ENCODE measurements around the gene PLAU. TPM values are rescaled to one million over a fixed set of nuclear protein-coding genes. Genes with fewer than 3 reads are reported as not detected.

The PLAU gene
- total RNA-seq, 6 experiments from 2014 or later, result 14.0 to 25.5 (median 24.0) TPM

GRCh38 chr10:73905256-73906020 lies 5.5 kb upstream of the PLAU start:
- H3K27ac Mint-ChIP-seq, result peak overlapping the region; percentile 98
- DNase-seq, result no peak
- no peaks in the 10 kb centered on the region for H3K9me3 Mint-ChIP-seq
- no peaks in the 10 kb centered on the region for H3K27me3 Mint-ChIP-seq (ENCODE audit: insufficient read depth)
- no peaks in the 10 kb centered on the region for H3K36me3 Mint-ChIP-seq (ENCODE audit: low read depth)
- peaks cover 65% of the 10 kb centered on the region for H3K4me1 Mint-ChIP-seq (ENCODE audit: low read depth)
- no peak overlapping the region; the same call in 1 of the 2 replicates for H3K4me3 Mint-ChIP-seq
- no peak for TF ChIP-seq CTCF (IDR thresholded peaks at IDR 0.05)

- Mint-ChIP-seq H3K27me3 (ENCODE audit: insufficient read depth) (no peaks in the 10 kb centered on the region; the same call in 1 of the 2 replicates), H3K4me3 (peak overlapping the region; percentile 70), H3K36me3 (ENCODE audit: low read depth) (no peaks in the 10 kb centered on the region), H3K27ac (peak overlapping the region; percentile 98), H3K4me1 (ENCODE audit: low read depth) (peaks cover 72% of the 10 kb centered on the region), H3K9me3 (no peaks in the 10 kb centered on the region)
- peak; percentile 97 for DNase-seq
- TF ChIP-seq CTCF (IDR thresholded peaks at IDR 0.05), result no peak
These were observed 4.1 kb upstream of the PLAU start for GRCh38 chr10:73906524-73907447.

GRCh38 chr10:73907841-73908517 lies 3.0 kb upstream of the PLAU start:
- Mint-ChIP-seq H3K36me3 (ENCODE audit: low read depth) (peaks cover 6% of the 10 kb centered on the region; the same call in 1 of the 2 replicates), H3K27ac (peak overlapping the region; percentile 98), H3K27me3 (ENCODE audit: insufficient read depth) (peaks cover 2% of the 10 kb centered on the region), H3K4me1 (ENCODE audit: low read depth) (peaks cover 70% of the 10 kb centered on the region), H3K4me3 (peak overlapping the region; percentile 13; the same call in 1 of the 2 replicates), H3K9me3 (no peaks in the 10 kb centered on the region)
- TF ChIP-seq CTCF (IDR thresholded peaks at IDR 0.05), result no peak
- DNase-seq, result no peak

GRCh38 chr10:73908853-73909539 lies 1.9 kb upstream of the PLAU start:
- H3K9me3 Mint-ChIP-seq, result no peaks in the 10 kb centered on the region
- H3K4me1 Mint-ChIP-seq (ENCODE audit: low read depth), result peaks cover 70% of the 10 kb centered on the region
- TF ChIP-seq CTCF (IDR thresholded peaks at IDR 0.05), result no peak
- peak overlapping the region; percentile 98 for H3K27ac Mint-ChIP-seq
- peak; percentile 99 for DNase-seq
- peaks cover 16% of the 10 kb centered on the region for H3K36me3 Mint-ChIP-seq (ENCODE audit: low read depth)
- H3K27me3 Mint-ChIP-seq (ENCODE audit: insufficient read depth), result peaks cover 2% of the 10 kb centered on the region
- H3K4me3 Mint-ChIP-seq, result peak overlapping the region; percentile 67
